OCI-M2 (cell line): ENCODE measurements around the gene HOXD9.

ENCODE experiments used
- DNase-seq: peaks from one replicate; lab custom pipeline; 2025; ENCODE audit not compliant: unreplicated experiment; lab: John Stamatoyannopoulos, UW

Gene HOXD9

GRCh38 chr2:176152350-176153181 is 30.0 kb downstream of the HOXD9 start:
- DNase-seq, result no peak

GRCh38 chr2:176154576-176155252 is 32.2 kb downstream of the HOXD9 start:
- DNase-seq, result no peak

DNA sequence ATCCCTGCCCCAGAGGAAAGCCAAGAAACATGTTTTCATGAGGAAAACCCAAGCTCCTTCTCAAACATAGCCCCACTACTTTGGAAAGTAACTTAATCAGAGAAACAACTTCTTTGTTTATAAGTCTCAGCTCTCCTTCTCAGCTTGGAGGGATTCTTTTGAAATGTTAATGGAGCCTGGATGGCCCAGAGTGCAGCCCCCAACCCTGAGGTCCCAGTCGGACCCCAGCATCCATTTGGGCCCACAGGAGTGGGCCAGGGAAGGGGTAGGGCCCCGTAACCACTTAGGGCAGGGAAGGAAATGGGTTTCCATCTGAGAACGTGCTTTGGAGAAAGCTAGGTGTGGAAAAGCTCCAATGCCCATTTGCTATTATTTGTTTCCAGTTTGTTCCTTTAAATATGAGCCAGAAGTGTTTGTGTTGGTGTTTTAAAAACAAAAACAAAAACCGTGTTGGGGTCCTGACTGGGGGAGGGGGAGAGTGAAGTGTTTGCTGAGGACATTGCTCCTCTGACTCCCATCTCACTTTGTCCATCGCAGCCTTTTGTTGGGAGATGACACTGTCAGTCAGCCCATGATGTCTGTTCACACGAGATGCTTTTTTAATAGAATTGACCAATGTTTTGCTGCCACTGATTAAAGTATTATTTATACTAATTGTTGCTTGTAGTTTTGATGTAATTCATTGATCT is 33.0 kb downstream of the HOXD9 start:
- no peak for DNase-seq

GRCh38 chr2:176156301-176156806 is 33.8 kb downstream of the HOXD9 start:
- DNase-seq, result no peak

DNA sequence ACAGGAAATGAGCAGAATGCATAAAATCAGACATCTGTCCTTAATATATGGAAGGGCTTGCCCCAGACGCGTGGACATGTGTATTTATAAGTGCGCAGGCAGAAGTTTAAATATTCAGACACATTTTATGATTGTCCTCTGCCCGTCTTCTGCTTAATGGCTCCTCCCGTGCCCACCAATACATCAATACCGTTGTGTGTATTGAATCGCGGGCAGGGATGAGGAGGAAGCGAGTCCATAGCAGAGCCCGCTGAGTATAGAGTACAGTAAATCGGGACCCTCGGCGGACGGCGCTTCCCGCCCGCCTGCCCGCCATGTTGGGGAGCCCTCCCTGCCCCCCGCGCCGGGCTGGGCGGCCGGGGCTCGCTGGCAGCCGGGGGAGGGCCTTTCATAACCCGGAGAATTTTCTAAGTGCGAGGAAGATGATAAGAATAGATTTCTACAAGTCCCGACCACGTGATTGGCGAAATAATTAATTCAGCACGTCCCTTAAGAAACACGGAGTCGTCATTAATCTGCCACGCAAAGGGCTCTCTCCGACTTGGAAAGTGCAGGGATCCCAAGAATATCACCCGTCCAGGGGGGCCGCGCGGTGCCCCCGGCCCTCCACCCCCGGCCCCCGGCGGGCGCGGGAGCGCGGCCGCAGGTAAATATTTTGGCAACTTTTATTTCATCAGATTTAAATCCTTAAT is 34.4 kb downstream of the HOXD9 start, which contains the start of gene HOXD3:
Gene HOXD3 (plus strand): TSS at position 501 of the 692 bp plus-strand sequence. CDS start 11,808 bp downstream, outside the sequence.
- no peak for DNase-seq

DNA sequence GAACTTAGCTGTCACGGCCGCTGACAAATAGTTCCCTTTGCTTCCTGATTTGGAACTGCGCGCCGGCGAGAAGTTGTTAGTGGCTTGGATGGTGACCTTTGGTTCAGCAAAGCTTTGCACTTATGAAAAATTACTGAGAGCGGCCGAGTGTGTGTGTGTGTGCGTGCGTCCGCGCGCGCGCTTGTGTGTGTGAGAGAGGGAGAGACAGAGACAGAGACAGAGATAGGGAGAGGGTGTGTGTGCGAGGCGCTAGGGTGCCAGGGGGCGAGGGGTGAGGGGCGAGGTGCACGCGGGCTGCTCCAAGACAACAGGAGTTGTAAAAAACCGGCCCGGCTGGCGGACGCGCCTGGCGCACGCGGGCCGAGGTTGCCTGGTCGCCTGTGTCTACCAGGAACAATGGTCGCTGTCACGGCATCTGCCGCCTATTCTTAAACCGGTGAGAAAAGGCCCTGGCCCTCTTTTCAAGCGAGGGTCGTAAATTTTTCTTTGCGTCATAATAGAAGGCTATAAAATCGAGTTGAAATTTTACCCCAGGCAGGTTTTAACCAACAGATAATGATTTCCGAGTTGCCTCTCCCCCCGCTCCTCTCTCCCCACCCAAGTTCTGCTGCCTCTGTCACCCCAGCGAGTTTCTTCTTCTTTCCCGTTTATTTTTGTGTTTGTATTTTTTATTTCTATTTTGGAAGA is 35.1 kb downstream of the HOXD9 start:
- DNase-seq, result no peak

DNA sequence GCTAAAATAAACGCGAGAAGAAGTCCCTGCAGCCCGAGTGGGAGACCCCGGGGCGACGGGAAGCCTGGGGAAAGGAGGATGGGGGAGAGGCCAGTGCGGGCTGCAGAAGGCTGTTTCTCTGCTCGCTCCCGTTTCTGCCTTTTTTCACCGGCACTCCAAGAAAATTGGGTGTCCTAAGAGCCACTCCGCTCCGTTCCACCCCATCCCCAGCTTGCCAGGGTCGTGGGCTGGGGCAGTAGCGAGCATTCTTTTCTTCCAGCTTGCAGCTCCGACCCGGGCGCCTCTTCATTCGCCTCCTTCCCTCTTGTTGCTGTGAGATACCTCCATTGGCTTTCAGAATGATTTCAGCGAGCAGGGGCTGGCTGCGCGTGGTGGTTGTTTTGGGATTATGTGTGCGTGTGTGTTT is 35.7 kb downstream of the HOXD9 start:
- no peak for DNase-seq

GRCh38 chr2:176158855-176159662 is 36.5 kb downstream of the HOXD9 start:
- no peak for DNase-seq

DNA sequence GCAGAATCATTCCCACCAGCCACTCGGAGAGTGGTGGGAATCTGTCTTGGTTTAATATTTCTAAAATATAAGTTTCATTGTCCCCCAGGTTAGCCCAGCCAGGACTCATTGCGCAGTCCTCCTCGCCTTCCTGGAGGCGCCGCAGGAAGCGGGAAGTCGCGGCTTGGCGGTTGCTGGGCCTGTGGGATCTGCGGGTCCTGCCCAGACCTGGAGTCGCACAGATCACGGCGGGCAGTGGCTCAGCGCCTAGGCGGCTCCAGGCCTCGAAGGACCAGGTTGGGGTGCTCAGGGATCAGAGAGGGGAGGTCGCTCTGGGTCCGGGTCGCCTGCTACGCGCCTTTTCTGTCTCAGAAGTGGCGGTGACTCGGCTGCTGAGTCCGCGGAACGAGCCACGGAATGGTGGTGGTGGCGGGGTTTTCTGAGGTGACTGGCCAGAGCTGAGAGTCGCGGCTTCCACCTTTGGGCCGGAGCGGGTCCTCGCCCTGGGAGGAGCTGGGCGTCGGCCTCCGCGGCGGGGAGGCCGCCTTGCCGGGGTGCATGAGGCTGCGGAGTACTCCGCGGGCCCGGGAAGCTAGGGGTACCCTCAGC is 37.2 kb downstream of the HOXD9 start:
- DNase-seq, result no peak

- DNase-seq, result no peak
Observed at GRCh38 chr2:176160251-176160985, 37.9 kb downstream of the HOXD9 start.

DNA sequence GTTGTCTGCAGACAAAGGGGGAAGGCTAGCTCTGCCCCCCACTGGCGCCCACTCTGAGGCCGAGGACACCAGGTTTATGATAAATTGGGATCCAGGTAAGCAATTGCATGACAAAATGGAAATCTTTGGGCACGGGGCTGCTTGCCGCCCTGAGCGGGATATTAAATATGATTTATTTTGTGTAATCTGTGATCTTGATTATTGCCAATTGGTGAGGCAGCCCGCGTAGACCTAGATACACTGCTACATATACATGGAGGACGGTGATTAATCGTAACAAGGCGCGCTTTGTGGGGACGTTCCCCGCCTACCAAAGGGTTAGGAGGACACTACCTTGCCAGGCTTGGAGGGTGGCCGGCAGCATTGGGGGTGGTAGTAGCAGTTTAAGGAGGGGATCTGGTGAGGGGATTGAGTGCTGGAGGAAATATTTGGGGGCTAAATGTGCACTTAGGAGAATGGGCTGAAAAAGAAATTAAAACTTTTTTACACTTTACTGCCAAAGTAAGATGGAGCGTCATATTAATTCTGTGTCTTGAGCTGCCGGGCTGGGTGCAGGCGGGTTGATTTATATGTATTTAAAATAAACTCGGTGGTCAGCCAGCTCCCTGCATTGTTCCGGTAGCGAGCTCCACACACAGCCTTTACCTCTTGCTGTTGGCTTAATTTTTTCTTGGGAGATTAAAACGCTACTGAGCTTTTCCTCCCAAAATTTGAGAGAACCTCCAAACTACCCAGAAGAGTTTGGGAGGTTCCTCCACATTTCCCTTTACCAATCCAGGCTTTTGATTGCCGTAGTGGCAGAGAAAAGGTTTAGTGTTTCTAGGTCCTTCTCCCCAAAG is 38.7 kb downstream of the HOXD9 start:
- no peak for DNase-seq

DNA sequence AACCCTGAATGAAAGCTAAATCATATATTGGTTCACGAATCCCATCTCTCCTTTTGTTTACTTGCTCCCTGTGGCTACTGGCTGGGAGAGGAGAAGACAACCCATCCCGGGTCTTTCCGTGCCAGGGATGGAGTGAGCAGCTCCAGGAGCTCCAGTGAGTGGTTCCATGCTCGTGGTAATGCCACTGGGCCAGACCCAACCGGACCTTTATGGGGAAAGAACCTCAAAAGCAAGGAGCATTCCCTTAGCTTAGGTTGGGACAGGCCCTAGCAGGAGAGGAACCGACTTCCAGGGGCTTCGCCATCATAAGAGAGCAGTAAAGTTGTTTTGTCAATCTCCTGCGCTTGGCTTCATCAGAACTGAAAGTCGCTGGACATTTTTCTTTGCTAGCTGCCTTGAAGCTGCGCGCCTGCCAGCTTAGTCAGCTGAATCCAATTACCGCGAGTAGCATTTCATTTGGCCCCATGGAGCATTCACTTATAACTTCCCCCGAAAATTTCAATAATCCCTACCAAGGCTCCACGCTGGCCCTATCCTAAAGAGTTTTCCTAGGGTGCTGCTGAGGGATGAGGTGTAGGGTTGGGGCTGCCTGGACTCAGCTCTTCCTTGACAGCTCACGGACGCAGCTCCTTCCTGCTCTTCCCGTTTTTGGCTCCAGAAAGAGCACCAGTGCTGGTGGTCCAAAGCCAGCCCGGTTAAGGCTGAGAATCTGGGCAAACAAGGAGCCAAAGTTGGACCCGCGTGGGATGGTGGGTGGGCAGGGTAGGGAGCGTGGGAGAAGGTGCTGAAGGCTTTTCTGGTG is 39.5 kb downstream of the HOXD9 start:
- DNase-seq, result no peak

- DNase-seq, result no peak
Observed at GRCh38 chr2:176162911-176163671, 40.6 kb downstream of the HOXD9 start.

- no peak for DNase-seq
Observed at GRCh38 chr2:176163672-176164056, 41.1 kb downstream of the HOXD9 start.

GRCh38 chr2:176164201-176164600 is 41.7 kb downstream of the HOXD9 start:
- DNase-seq, result no peak
